Stimulated activated CD4-positive, alpha-beta T cell treated with anti-CD3 and anti-CD28 coated beads, Interleukin-15, amount 100 ng/mL, for 48 hours (primary cell): ENCODE results near the gene GLB1L3.
"Not testable (repeated sequence)": the region's sequence is repeated elsewhere in the genome, so short reads cannot be mapped to it uniquely, and the experiment has no call there.

Source experiments
- DNase-seq, 2 donors: peaks; one replicate each; pipeline ENCODE4 v3.0.0-alpha.2; 2020; ENCODE audit warnings: low read depth in 2 of 2

The GLB1L3 gene

GRCh38 chr11:134275188-134275533 is 1.0 kb upstream of the GLB1L3 start:
- no peak for DNase-seq

- DNase-seq, result no peak
Observed at GRCh38 chr11:134276396-134277182, 410 bp downstream of the GLB1L3 start.

- DNase-seq, result no peak
Observed at GRCh38 chr11:134277183-134278001, 1.2 kb downstream of the GLB1L3 start.

GRCh38 chr11:134278356-134278755 is 2.2 kb downstream of the GLB1L3 start:
- DNase-seq, result no peak

GRCh38 chr11:134281635-134282034 is 5.5 kb downstream of the GLB1L3 start:
- DNase-seq, result not testable (repeated sequence)

- DNase-seq, result no peak
Observed at GRCh38 chr11:134282121-134283045, 6.2 kb downstream of the GLB1L3 start.

- no peak for DNase-seq
Observed at GRCh38 chr11:134283461-134284230, 7.5 kb downstream of the GLB1L3 start.

- DNase-seq, result not testable (repeated sequence)
Observed at GRCh38 chr11:134284349-134284748, 8.2 kb downstream of the GLB1L3 start.

GRCh38 chr11:134287561-134287960 is 11.4 kb downstream of the GLB1L3 start:
- no peak for DNase-seq

GRCh38 chr11:134288486-134288885 is 12.3 kb downstream of the GLB1L3 start:
- DNase-seq, result no peak

- DNase-seq, result no peak
Observed at GRCh38 chr11:134289167-134289566, 13.0 kb downstream of the GLB1L3 start.

- DNase-seq, result no peak
Observed at GRCh38 chr11:134289789-134290188, 13.6 kb downstream of the GLB1L3 start.

GRCh38 chr11:134290646-134291045 is 14.5 kb downstream of the GLB1L3 start:
- no peak for DNase-seq

- DNase-seq, result no peak
Observed at GRCh38 chr11:134291196-134291595, 15.0 kb downstream of the GLB1L3 start.

- DNase-seq, result no peak
Observed at GRCh38 chr11:134292661-134293060, 16.5 kb downstream of the GLB1L3 start.

GRCh38 chr11:134293119-134294113 is 17.2 kb downstream of the GLB1L3 start:
- DNase-seq, result no peak

GRCh38 chr11:134294664-134295063 is 18.5 kb downstream of the GLB1L3 start:
- DNase-seq, result no peak

- no peak for DNase-seq
Observed at GRCh38 chr11:134312223-134312622, 36.0 kb downstream of the GLB1L3 start.

GRCh38 chr11:134312807-134313206 is 36.6 kb downstream of the GLB1L3 start:
- no peak for DNase-seq

GRCh38 chr11:134313379-134313778 is 37.2 kb downstream of the GLB1L3 start:
- DNase-seq, result no peak
